NCI-H345 (cell line): ENCODE measurements around the gene PRKCZ.

Experiments used
- DNase-seq: peaks from one replicate; lab custom pipeline; 2025; lab: John Stamatoyannopoulos, UW

Gene PRKCZ

DNA sequence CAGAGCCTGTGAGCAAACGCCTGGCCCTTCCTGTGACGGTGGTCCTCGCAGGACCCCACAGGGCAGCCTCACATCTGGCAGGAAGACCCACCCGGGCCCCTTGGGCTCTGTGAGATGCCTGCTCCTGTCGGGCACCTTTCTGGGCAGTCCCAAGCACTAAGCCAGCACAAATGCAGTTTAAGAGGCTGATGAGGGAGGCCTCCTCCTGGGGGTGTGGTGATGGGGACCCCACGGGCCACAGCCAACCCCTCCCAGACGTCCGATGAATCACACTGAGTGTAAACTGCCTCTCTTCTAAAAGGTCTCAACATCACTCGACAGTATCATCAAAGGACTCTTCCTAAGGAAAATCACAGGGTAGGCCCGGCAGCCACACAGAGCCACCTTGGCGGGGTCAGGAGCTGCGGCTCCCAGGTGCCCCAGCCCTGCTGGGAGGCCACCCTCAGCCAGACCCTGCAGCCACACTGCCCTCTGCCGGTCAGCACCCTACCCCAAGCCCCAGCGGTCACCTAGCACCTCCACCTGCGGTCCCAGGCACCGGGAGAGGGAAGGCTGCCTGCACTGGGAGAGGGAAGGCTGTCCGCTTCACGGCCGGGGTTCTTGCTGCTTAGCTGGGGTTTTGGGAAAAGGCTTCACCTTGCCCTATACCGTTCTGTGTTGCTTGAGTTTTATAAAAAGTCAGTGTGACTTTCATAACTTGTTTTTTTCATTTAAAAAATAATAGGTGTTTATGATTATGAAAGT lies 3.9 kb upstream of the PRKCZ start:
- DNase-seq = peak; percentile 45

DNA sequence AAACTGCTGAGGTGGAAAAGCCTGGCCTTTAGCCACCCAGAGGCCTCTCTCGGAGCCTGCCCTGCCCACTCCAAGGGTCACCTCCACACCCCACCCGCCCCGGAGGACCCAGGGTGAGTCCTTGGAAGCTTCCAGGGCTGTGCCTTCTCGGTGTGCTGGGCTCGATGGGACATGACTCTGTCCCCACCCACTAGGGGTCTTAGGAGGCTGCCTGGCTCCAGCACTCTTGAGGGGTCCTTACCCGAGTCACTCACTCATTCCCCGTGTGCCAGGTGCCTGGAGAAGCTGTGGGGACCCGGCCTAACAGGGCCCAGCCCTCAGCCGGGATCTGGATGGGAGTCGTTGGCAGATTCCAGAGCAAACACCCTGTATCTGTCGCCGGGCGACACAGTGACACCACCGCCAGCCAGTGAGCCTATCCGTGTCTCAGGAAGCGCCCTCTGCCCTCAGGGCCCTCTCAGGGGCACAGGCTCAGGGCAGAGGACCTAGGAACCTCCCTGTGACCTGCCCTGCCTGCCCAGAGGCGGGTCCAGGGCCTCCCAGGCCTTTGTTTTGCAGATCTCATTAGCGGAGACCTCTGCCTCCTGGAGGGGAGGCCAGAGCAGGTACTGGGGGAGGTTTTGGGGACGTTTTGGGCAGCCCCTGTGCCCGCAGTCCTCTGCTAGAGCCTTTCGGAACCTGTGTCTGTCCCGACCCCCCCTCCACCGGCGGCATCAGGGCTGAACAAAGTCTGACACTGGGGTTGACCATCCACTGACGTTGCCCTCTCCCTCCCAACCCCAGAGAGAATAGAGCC lies 3.1 kb upstream of the PRKCZ start:
- no peak for DNase-seq

- no peak for DNase-seq
Measured at GRCh38 chr1:2047749-2048729, 2.2 kb upstream of the PRKCZ start.

GRCh38 chr1:2049225-2049717 lies 940 bp upstream of the PRKCZ start:
- DNase-seq = peak; percentile 49

DNA sequence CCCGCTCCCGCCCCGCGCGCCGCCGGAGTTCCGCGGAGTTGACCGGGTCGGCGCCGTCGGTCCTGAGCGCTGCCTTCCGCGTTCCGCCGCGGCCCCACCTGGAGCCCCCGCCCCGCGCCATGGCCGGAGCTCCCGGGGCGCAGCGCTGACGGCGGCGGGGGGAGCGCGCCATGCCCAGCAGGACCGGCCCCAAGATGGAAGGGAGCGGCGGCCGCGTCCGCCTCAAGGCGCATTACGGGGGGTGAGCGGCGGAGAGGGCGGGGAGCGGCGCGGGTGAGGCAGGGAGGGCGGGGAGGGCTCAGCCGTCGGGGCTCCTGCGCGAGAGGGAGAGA lies 216 bp downstream of the PRKCZ start:
- DNase-seq = no peak

DNA sequence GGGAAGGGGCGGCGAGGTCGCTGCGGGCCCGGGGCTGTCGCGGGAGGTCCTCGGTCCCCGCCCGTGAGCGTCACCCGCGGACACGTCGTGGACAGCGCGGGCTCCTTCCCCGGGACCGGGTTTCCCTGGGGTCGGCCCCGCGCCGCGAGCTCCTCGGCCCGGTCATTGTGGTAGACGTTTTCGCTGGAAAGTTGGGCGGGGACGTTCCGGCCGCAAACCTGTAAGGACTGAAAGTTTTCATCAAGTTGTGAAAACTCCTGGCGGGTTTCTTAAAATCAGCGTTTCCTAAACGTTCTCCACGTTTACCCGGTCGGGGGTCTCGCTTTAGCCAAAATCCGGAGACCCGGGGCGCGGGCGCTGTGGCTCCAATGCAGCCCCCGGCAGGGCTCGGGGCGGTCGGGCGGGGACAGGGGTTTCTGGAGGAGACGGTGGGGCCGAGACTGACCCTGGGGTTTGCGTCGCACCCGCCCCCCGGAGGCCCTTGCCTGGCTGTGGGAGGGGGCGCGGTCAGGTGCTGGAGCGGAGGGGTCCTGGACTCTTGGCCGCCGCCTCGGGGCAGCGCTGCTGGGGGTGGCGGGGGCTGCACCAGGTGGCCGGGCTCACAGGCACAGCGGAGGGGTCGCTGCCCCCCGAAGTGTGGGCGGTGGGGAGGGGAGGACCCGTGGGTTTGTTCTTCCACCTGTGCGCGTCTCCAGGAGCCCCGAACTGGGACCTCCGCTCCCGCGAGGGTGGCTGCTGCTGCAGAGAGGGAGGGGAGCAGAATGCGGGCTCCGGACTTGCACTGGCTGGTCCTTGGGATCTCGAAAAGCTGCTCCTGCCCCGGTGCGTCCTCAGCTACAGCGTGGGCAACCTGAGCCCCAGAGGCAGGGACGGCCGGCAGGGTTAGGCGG lies 827 bp downstream of the PRKCZ start:
- no peak for DNase-seq

GRCh38 chr1:2052054-2052679 lies 2.0 kb downstream of the PRKCZ start:
- DNase-seq = no peak

- no peak for DNase-seq
Measured at GRCh38 chr1:2052756-2053155, 2.5 kb downstream of the PRKCZ start.

GRCh38 chr1:2053217-2053616 lies 3.0 kb downstream of the PRKCZ start:
- DNase-seq = no peak

DNA sequence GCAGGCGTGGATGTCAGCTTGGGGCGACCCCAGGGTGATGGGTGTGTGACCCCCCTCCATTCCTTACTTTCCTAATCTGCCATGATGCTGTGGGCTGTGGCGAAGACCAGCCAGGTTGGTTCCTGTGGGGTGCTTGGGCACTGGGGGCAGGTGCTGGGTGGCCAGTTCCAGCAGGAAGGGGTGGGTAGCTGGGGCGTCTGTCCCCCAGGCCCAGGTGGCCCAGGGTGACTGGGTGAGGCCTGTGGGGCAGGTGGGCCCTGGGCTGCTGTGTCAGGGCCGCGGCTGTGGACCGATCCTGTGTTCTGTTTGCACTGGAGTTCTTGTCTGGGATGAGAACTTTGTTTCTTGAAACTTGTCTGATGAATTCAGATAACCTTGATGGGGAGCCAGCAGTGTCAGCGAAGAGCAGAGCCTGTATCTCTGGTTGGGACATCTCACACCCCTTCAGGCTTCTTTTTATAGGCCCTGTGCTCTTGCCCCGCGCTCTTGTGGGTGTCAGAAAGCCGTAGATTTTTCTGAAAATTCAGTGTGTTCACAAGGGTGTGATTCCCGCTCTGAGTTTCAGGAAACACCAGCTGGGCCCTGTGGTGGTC lies 3.7 kb downstream of the PRKCZ start:
- DNase-seq = no peak

DNA sequence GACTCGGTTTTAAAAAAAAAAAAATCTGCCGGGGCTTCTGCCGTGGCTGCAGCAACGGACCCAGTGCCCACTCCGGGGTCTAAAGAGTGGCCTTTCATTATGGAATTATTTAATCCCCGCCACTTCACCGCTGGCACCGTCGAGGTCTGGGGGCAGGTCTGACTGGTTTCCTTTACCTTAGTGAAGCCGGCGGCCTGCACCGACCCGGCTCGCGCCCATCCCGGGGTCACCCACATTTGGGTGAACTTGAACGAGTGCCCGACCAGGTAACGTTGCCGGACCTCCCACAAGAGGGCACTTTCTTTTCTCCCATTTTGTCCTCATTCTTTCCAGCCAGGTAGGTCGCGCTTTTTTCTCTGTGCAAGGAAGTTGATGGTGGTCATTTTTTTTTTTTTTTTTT lies 4.3 kb downstream of the PRKCZ start:
- DNase-seq = no peak

GRCh38 chr1:2055911-2056575 lies 5.8 kb downstream of the PRKCZ start:
- no peak for DNase-seq

DNA sequence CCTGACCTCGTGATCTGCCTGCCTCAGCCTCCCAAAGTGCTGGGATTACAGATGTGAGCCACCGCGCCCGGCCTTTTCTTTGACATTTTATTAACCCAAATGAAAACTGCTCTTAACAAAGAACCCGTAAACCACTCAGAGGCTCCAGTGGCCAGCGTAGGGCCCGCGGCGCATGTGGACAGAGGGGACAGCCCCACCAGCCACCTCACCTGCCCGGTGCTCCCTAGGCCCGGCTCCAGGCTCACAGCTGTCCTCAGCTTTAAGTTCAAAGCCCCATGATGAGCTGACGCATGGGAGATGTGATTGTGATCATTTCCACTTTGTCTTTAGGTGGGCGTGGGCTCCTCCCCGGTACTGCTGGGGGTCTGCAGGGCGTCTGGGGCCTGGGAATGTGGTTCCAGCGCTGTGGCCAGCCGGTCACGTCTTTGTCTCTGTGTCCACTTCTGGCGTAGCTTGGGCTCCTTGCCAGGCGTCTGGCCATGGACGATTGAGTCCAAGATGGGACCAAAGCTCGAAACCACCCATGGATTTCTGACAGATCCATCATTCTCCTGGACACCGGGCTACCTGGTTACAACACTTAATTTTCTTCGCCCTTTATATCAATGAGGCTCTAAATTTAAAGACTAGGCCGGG lies 6.9 kb downstream of the PRKCZ start:
- no peak for DNase-seq

GRCh38 chr1:2059290-2059953 lies 9.2 kb downstream of the PRKCZ start:
- no peak for DNase-seq

- no peak for DNase-seq
Measured at GRCh38 chr1:2060072-2060471, 9.9 kb downstream of the PRKCZ start.

GRCh38 chr1:2060535-2060934 lies 10.3 kb downstream of the PRKCZ start:
- DNase-seq = no peak

GRCh38 chr1:2061065-2061778 lies 11.0 kb downstream of the PRKCZ start:
- DNase-seq = no peak

- DNase-seq = no peak
Measured at GRCh38 chr1:2065699-2066098, 15.5 kb downstream of the PRKCZ start.
